ENCODE data around the gene NUDT22.

DNA sequence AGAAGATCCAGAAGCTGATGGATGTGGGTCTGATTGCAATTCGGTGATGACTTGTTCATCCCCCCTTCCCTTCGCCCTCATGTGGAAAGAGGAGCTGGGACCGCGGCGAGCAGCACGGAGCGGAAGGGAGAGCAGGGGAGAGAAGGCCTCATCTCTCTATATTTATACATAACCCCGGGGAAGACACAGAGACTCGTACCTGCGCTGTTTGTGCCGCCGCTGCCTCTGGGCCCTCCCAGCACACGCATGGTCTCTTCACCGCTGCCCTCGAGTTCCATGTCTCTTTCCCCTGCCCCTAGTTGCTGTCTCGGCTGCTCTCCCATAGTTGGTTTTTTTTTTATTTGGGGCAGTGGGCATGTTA lies 22.0 kb upstream of the NUDT22 start:
- TF ChIP-seq, protein P1, sequence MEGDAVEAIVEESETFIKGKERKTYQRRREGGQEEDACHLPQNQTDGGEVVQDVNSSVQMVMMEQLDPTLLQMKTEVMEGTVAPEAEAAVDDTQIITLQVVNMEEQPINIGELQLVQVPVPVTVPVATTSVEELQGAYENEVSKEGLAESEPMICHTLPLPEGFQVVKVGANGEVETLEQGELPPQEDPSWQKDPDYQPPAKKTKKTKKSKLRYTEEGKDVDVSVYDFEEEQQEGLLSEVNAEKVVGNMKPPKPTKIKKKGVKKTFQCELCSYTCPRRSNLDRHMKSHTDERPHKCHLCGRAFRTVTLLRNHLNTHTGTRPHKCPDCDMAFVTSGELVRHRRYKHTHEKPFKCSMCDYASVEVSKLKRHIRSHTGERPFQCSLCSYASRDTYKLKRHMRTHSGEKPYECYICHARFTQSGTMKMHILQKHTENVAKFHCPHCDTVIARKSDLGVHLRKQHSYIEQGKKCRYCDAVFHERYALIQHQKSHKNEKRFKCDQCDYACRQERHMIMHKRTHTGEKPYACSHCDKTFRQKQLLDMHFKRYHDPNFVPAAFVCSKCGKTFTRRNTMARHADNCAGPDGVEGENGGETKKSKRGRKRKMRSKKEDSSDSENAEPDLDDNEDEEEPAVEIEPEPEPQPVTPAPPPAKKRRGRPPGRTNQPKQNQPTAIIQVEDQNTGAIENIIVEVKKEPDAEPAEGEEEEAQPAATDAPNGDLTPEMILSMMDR (IDR thresholded peaks at IDR 0.05): no peak
- no peak for TF ChIP-seq EZH2 (IDR thresholded peaks at IDR 0.05; ENCODE audit: borderline replicate concordance, insufficient read depth, low read depth, low read length, poor library complexity, severe bottlenecking)
